CD4-positive, CD25-positive, alpha-beta regulatory T cell (primary cell): ENCODE data around the gene TCTA. TPM values are rescaled to one million over a fixed set of nuclear protein-coding genes. Genes with fewer than 3 reads are reported as not detected.

Experiments used
- ATAC-seq, 2 donors: fragments of 150-1000 bp; cut with Tn5 transposase; one replicate each; pipeline ENCODE4 v1.10.0; 2021; ENCODE audit warnings: low read depth in 2 of 2, moderate number of reproducible peaks in 2 of 2, moderate library complexity in 1 of 2
- DNase-seq, 3 donors: peaks; one replicate each; pipeline versions ENCODE4 v3.0.0 to v3.0.0-alpha.2; 2012 to 2022; ENCODE audit warnings: mixed read lengths in 1 of 3
- H3K27ac ChIP-seq: one replicate; pipeline ENCODE4 v1.7.0; 2013; ENCODE audit warnings: mild to moderate bottlenecking, low read length; ENCODE audit not compliant: insufficient read depth, poor library complexity, severe bottlenecking
- H3K27me3 ChIP-seq: one replicate; pipeline ENCODE4 v1.7.0; 2013; ENCODE audit warnings: low read length; ENCODE audit not compliant: control insufficient read depth, insufficient read depth
- H3K36me3 ChIP-seq: one replicate; pipeline ENCODE4 v1.7.0; 2013; ENCODE audit warnings: mild to moderate bottlenecking, low read length, moderate library complexity; ENCODE audit not compliant: control insufficient read depth, insufficient read depth
- H3K4me1 ChIP-seq: 2 replicates; pipeline ENCODE4 v1.7.0; 2013; ENCODE audit warnings: mild to moderate bottlenecking, low read length; ENCODE audit not compliant: insufficient read depth, control insufficient read depth, poor library complexity, severe bottlenecking
- H3K4me3 ChIP-seq: one replicate; pipeline ENCODE4 v1.7.0; 2013; ENCODE audit warnings: low read depth, mild to moderate bottlenecking, low read length, moderate library complexity
- H3K9me3 ChIP-seq, 2 experiments: 1 replicate in 1 of 2; 2 replicates in 1 of 2; pipeline ENCODE4 v1.7.0; 2013; ENCODE audit warnings: low read length in 2 of 2, mild to moderate bottlenecking in 1 of 2, moderate library complexity in 1 of 2; ENCODE audit not compliant: control insufficient read depth in 2 of 2
- H3K27ac Mint-ChIP-seq, 3 donors: one replicate each; pipeline ENCODE4 v1.8.0; 2020 to 2022; ENCODE audit warnings: mild to moderate bottlenecking in 3 of 3, mixed read lengths in 3 of 3, moderate library complexity in 2 of 3
- H3K27me3 Mint-ChIP-seq: one replicate; pipeline ENCODE4 v1.8.0; 2022; ENCODE audit warnings: mild to moderate bottlenecking, mixed read lengths
- H3K36me3 Mint-ChIP-seq: one replicate; pipeline ENCODE4 v1.8.0; 2020; ENCODE audit warnings: mixed read lengths
- H3K4me1 Mint-ChIP-seq, 4 donors: one replicate each; pipeline ENCODE4 v1.8.0; 2020 to 2022; ENCODE audit warnings: mixed read lengths in 4 of 4, mild to moderate bottlenecking in 1 of 4
- H3K4me3 Mint-ChIP-seq, 4 donors: one replicate each; pipeline ENCODE4 v1.8.0; 2020 to 2022; ENCODE audit warnings: mild to moderate bottlenecking in 4 of 4, mixed read lengths in 4 of 4, moderate library complexity in 3 of 4
- H3K9me3 Mint-ChIP-seq, 7 donors: one replicate each; pipeline ENCODE4 v1.8.0; 2020 to 2022; ENCODE audit warnings: mixed read lengths in 7 of 7, mild to moderate bottlenecking in 3 of 7, moderate library complexity in 2 of 7
- polyA plus RNA-seq, 4 donors: library from polyadenylated mRNA; unstranded; fragments of 300-500 nt; fragmentation: Illumina TruSeq; gene quantifications; one replicate each; pipeline ENCODE4 v1.2.3, GENCODE V29; 2021
- total RNA-seq: library from RNA; stranded (reverse); gene quantifications from one replicate; pipeline ENCODE4 v1.2.3, GENCODE V29; 2022

TCTA gene
- total and polyA plus RNA-seq, 5 donors from 2014 or later: 27.6 to 39.7 (median 33.6) TPM

GRCh38 chr3:49453621-49454020 is 41.4 kb downstream of the TCTA start:
- ATAC-seq (no peak), DNase-seq (no peak)
- H3K27me3 Mint-ChIP-seq: no peaks in the 10 kb centered on the region
- peaks cover 5 to 6% (median 5%) of the 10 kb centered on the region in 4 donors for H3K4me1 Mint-ChIP-seq
- Histone ChIP-seq H3K36me3 (no peaks in the 10 kb centered on the region), H3K27ac (no peak overlapping the region), H3K9me3 (no peaks in the 10 kb centered on the region), H3K4me3 (no peak overlapping the region), H3K27me3 (no peaks in the 10 kb centered on the region), H3K4me1 (no peaks in the 10 kb centered on the region)
- H3K4me3 Mint-ChIP-seq: no peak overlapping the region
- peak overlapping the region in 1 of 3 donors; percentile 86 for H3K27ac Mint-ChIP-seq
- no peaks in the 10 kb centered on the region for H3K36me3 Mint-ChIP-seq
- no peaks in the 10 kb centered on the region for H3K9me3 Mint-ChIP-seq

- H3K4me3 ChIP-seq: no peak overlapping the region
- H3K36me3 ChIP-seq: no peaks in the 10 kb centered on the region
- H3K27ac ChIP-seq: no peak overlapping the region
- no peak overlapping the region for H3K4me3 Mint-ChIP-seq
- no peak overlapping the region for H3K27ac Mint-ChIP-seq
- ATAC-seq: no peak
- H3K9me3 Mint-ChIP-seq: no peaks in the 10 kb centered on the region
- H3K4me1 Mint-ChIP-seq: no peaks in the 10 kb centered on the region
- H3K27me3 ChIP-seq: no peaks in the 10 kb centered on the region
- no peaks in the 10 kb centered on the region for H3K9me3 ChIP-seq
- H3K36me3 Mint-ChIP-seq: no peaks in the 10 kb centered on the region
- DNase-seq: no peak
- no peaks in the 10 kb centered on the region for H3K4me1 ChIP-seq
- no peaks in the 10 kb centered on the region for H3K27me3 Mint-ChIP-seq
Measured at GRCh38 chr3:49454458-49454857, 42.2 kb downstream of the TCTA start.

DNA sequence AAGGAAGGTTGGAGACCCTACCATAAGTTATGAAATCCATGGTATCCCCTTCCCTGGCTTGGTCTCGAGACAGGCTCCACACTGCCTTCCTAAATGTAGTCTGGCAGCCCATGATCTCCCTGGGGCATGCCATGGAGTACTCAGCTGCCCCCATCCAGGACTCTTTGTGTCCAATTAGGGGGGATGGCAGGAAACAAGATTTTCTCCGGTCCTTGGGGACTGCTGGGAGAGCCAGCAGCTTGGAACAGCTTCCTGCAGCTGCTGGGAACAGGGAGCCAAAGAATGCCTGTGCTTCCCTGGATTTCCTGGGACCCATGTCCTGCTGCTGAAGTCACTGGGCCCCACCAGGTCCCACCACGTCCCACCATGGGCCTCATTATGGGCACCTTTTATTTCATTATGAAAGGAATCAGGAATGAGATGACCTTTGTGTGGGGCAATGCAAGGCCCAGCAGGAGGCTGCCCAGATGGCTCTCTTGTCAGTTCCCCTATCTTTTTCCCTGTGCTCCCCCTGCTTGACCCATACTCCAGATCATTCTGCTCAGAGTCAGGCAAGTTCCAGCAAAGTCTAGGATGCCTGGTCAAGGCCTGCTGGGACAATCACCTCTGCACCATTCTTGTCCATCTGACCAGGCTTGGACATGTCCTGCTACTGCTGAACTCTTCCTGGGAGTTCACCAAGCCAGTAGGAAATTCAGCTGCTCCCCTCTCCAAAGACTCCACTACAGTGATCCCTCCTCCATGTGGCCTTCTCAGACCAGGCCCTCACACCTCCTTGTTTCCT is 42.9 kb downstream of the TCTA start:
- Histone ChIP-seq H3K9me3 (no peaks in the 10 kb centered on the region), H3K27ac (no peak overlapping the region), H3K4me1 (no peaks in the 10 kb centered on the region), H3K4me3 (no peak overlapping the region), H3K36me3 (no peaks in the 10 kb centered on the region), H3K27me3 (no peaks in the 10 kb centered on the region)
- Mint-ChIP-seq H3K36me3 (no peaks in the 10 kb centered on the region), H3K4me3 (no peak overlapping the region), H3K27ac (peak overlapping the region in 1 of 3 donors; percentile 36), H3K27me3 (no peaks in the 10 kb centered on the region), H3K4me1 (no peaks in the 10 kb centered on the region), H3K9me3 (no peaks in the 10 kb centered on the region)
- no peak for DNase-seq
- no peak for ATAC-seq

DNA sequence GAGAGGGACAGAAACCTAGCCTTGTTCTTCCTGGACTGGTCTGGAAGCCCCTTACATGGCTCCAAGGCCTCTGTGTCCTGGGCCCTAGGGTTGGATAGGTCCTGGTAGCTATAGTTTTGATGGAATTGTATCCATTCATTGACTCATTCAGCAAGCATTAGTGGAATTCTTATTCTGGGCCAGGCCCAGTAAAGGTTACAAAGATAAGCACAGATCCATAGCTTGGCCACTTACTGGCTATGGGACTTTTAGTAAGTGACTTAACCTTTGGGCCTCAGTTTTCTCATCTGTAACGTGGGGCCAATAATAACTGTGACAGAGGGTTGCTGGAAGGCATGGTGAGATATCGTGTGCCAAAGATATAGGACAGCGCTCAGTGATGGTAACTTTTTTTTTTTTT is 44.2 kb downstream of the TCTA start:
- ATAC-seq: no peak
- Mint-ChIP-seq H3K36me3 (no peaks in the 10 kb centered on the region), H3K27ac (no peak overlapping the region), H3K27me3 (no peaks in the 10 kb centered on the region), H3K4me1 (no peaks in the 10 kb centered on the region), H3K4me3 (no peak overlapping the region), H3K9me3 (no peaks in the 10 kb centered on the region)
- no peaks in the 10 kb centered on the region for H3K9me3 ChIP-seq
- no peak overlapping the region for H3K27ac ChIP-seq
- no peaks in the 10 kb centered on the region for H3K4me1 ChIP-seq
- no peak for DNase-seq
- H3K27me3 ChIP-seq: no peaks in the 10 kb centered on the region
- no peak overlapping the region for H3K4me3 ChIP-seq
- H3K36me3 ChIP-seq: no peaks in the 10 kb centered on the region

GRCh38 chr3:49460188-49460890 is 48.1 kb downstream of the TCTA start:
- Mint-ChIP-seq H3K4me3 (no peak overlapping the region), H3K4me1 (no peaks in the 10 kb centered on the region), H3K9me3 (no peaks in the 10 kb centered on the region), H3K36me3 (no peaks in the 10 kb centered on the region), H3K27me3 (no peaks in the 10 kb centered on the region), H3K27ac (no peak overlapping the region)
- Histone ChIP-seq H3K4me1 (no peaks in the 10 kb centered on the region), H3K36me3 (no peaks in the 10 kb centered on the region), H3K9me3 (no peaks in the 10 kb centered on the region), H3K27ac (no peak overlapping the region), H3K4me3 (no peak overlapping the region), H3K27me3 (no peaks in the 10 kb centered on the region)
- DNase-seq (no peak), ATAC-seq (no peak)

DNA sequence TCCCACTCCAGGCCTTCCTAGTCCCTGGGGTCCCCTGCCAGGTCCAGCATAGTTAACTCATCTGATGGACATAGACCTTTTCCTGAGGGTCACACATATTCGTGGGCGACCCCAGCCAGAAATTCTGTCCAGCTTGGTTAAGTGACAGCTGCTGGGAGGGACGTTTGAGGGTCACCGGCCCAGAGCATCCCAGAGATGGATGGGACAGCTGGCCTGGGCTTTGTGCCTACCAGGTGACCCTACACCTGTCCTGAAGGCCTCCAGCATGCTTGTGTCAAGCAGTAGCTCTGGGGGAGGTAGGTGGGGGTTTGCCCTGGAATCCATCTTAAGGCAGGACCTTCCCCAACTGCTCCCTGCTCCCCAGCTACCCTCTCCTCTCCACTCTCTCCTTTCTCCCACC is 48.7 kb downstream of the TCTA start:
- no peaks in the 10 kb centered on the region for H3K27me3 Mint-ChIP-seq
- Histone ChIP-seq H3K4me3 (no peak overlapping the region), H3K9me3 (no peaks in the 10 kb centered on the region), H3K27me3 (no peaks in the 10 kb centered on the region), H3K27ac (no peak overlapping the region), H3K36me3 (no peaks in the 10 kb centered on the region), H3K4me1 (no peaks in the 10 kb centered on the region)
- DNase-seq: no peak
- no peaks in the 10 kb centered on the region for H3K36me3 Mint-ChIP-seq
- H3K4me3 Mint-ChIP-seq: no peak overlapping the region
- no peak for ATAC-seq
- no peaks in the 10 kb centered on the region for H3K9me3 Mint-ChIP-seq
- H3K4me1 Mint-ChIP-seq: no peaks in the 10 kb centered on the region
- H3K27ac Mint-ChIP-seq: peak overlapping the region in 1 of 3 donors; percentile 24

GRCh38 chr3:49461443-49462171 is 49.4 kb downstream of the TCTA start:
- Histone ChIP-seq H3K27ac (no peak overlapping the region), H3K36me3 (no peaks in the 10 kb centered on the region), H3K4me1 (no peaks in the 10 kb centered on the region), H3K9me3 (no peaks in the 10 kb centered on the region), H3K4me3 (no peak overlapping the region), H3K27me3 (no peaks in the 10 kb centered on the region)
- no peak overlapping the region for H3K27ac Mint-ChIP-seq
- no peaks in the 10 kb centered on the region for H3K4me1 Mint-ChIP-seq
- no peak for ATAC-seq
- no peak for DNase-seq
- no peaks in the 10 kb centered on the region for H3K9me3 Mint-ChIP-seq
- H3K4me3 Mint-ChIP-seq: no peak overlapping the region
- no peaks in the 10 kb centered on the region for H3K27me3 Mint-ChIP-seq
- H3K36me3 Mint-ChIP-seq: no peaks in the 10 kb centered on the region
